BJ (cell line): Measurements from ENCODE around the gene CD59. TPM values are rescaled to one million over a fixed set of nuclear protein-coding genes. Genes with fewer than 3 reads are reported as not detected.

Experiments
- CTCF ChIA-PET: fragments of 350-600 bp; formaldehyde crosslinking; extraction: SDS; loops from one replicate; lab custom pipeline; 2021; ENCODE audit warnings: antibody characterized with exemption, inconsistent platforms; lab: Yijun Ruan, JAX
- POLR2A ChIA-PET: fragments of 300-600 bp; sonication (Branson Sonifier 250); formaldehyde crosslinking; extraction: SDS; loops from one replicate; lab custom pipeline; 2021; ENCODE audit warnings: antibody characterized with exemption; lab: Charles Lee
- DNase-seq: peaks from one replicate; pipeline ENCODE4 v3.0.0-alpha.2; 2011; ENCODE audit warnings: low read depth
- H3K27me3 ChIP-seq: 2 replicates; pipeline ENCODE4 v1.6.0; 2011; ENCODE audit warnings: low read length; ENCODE audit not compliant: control insufficient read depth, insufficient read depth
- H3K36me3 ChIP-seq: 2 replicates; pipeline ENCODE4 v1.5.1; 2011; ENCODE audit warnings: low read length; ENCODE audit not compliant: control insufficient read depth, insufficient read depth
- H3K4me3 ChIP-seq: 2 replicates; pipeline ENCODE4 v1.5.1; 2011; ENCODE audit warnings: low read depth, mild to moderate bottlenecking, control low read depth, low read length
- CTCF ChIP-seq: IDR thresholded peaks from 2 replicates; pipeline ENCODE4 v1.5.1; 2011; ENCODE audit warnings: low read depth, mild to moderate bottlenecking, control low read depth, inconsistent platforms, low read length, moderate library complexity; ENCODE audit not compliant: insufficient read depth
- polyA plus RNA-seq: library from polyadenylated mRNA; depleted of rRNA; stranded (reverse); fragments of >200 nt; gene quantifications from 2 replicates; pipeline ENCODE4 v1.2.3, GENCODE V29; 2011

Gene CD59
- polyA plus RNA-seq, 1 experiment = 1,025 TPM

GRCh38 chr11:33767624-33768023 is 31.4 kb upstream of the CD59 start:
- no peak for TF ChIP-seq CTCF
- Histone ChIP-seq H3K36me3 (peaks cover 6% of the 10 kb centered on the region), H3K4me3 (no peak overlapping the region), H3K27me3 (no peaks in the 10 kb centered on the region)
- no peak for DNase-seq
- ChIA-PET POLR2A (no interaction called here), CTCF (interaction anchor here (1.2 kb wide), 1 partner anchor 25 kb away, joined by 3 read pairs; no protein-coding TSS in a partner anchor)

- POLR2A ChIA-PET = no interaction called here
- no peak for DNase-seq
- CTCF ChIA-PET = interaction anchor here (1.0 kb wide), 1 partner anchor 11 kb away, joined by 3 read pairs; no protein-coding TSS in a partner anchor
- Histone ChIP-seq H3K4me3 (no peak overlapping the region), H3K36me3 (peaks cover 6% of the 10 kb centered on the region), H3K27me3 (no peaks in the 10 kb centered on the region)
- TF ChIP-seq CTCF = no peak
These were observed 29.9 kb upstream of the CD59 start for GRCh38 chr11:33766085-33766484.

GRCh38 chr11:33761471-33761870 is 25.2 kb upstream of the CD59 start:
- no peak overlapping the region for H3K4me3 ChIP-seq
- DNase-seq = no peak
- TF ChIP-seq CTCF = no peak
- H3K27me3 ChIP-seq = no peaks in the 10 kb centered on the region
- ChIA-PET CTCF (no interaction called here), POLR2A (no interaction called here)
- peaks cover 4% of the 10 kb centered on the region for H3K36me3 ChIP-seq

- ChIA-PET CTCF (interaction anchor here (1.3 to 3.3 kb wide), 2 partner anchors 10 to 11 kb away, joined by 6 to 18 read pairs; no protein-coding TSS in a partner anchor), POLR2A (no interaction called here)
- no peak for DNase-seq
- Histone ChIP-seq H3K36me3 (peaks cover 3% of the 10 kb centered on the region; the same call in 1 of the 2 replicates), H3K4me3 (no peak overlapping the region), H3K27me3 (no peaks in the 10 kb centered on the region)
- no peak for TF ChIP-seq CTCF
These were observed 17.2 kb upstream of the CD59 start for GRCh38 chr11:33753304-33753967.

GRCh38 chr11:33751878-33752277 is 15.7 kb upstream of the CD59 start:
- H3K36me3 ChIP-seq = peaks cover 3% of the 10 kb centered on the region; the same call in 1 of the 2 replicates
- POLR2A ChIA-PET = no interaction called here
- CTCF ChIA-PET = interaction anchor here (1.8 kb wide), 1 partner anchor 9 kb away, joined by 5 read pairs; no protein-coding TSS in a partner anchor
- H3K27me3 ChIP-seq = no peaks in the 10 kb centered on the region
- H3K4me3 ChIP-seq = no peak overlapping the region
- no peak for TF ChIP-seq CTCF
- DNase-seq = no peak
